ENCODE measurements around the gene MTURN.

Gene MTURN

GRCh38 chr7:30102281-30102680 is 32.5 kb upstream of the MTURN start:
- TF ChIP-seq FOXP2 (optimal IDR thresholded peaks at IDR 0.05; ENCODE audit: control extremely low read depth, extremely low read length, insufficient read depth) (no peak), POLR2AphosphoS5 (IDR thresholded peaks at IDR 0.05; ENCODE audit: borderline replicate concordance, low read depth, low read length) (no peak), EZH2 (IDR thresholded peaks at IDR 0.05) (no peak)

GRCh38 chr7:30104157-30104556 is 30.6 kb upstream of the MTURN start:
- H3K27ac ChIP-seq, result no peak overlapping the region
- H3K4me3 ChIP-seq, result no peak overlapping the region
- H3K36me3 ChIP-seq (ENCODE audit: insufficient read depth, low read length), result no peaks in the 10 kb centered on the region
- no peak for DNase-seq (ENCODE audit: low read depth, low spot score)
- TF ChIP-seq POLR2AphosphoS5 (IDR thresholded peaks at IDR 0.05; ENCODE audit: borderline replicate concordance, low read depth, low read length), result no peak
- TF ChIP-seq EZH2 (IDR thresholded peaks at IDR 0.05), result no peak
- TF ChIP-seq FOXP2 (optimal IDR thresholded peaks at IDR 0.05; ENCODE audit: control extremely low read depth, extremely low read length, insufficient read depth), result no peak
- peaks cover 3% of the 10 kb centered on the region; the same call in 1 of the 2 replicates for H3K9me3 ChIP-seq (ENCODE audit: low read depth, low read length)
- no peak overlapping the region for H3K9ac ChIP-seq (ENCODE audit: insufficient read length)

More at GRCh38 chr7:30102281-30102680, 32.5 kb upstream of the MTURN start:
- H3K27ac ChIP-seq, result no peak overlapping the region
- no peak overlapping the region for H3K4me3 ChIP-seq
- H3K36me3 ChIP-seq (ENCODE audit: insufficient read depth, low read length), result no peaks in the 10 kb centered on the region
- DNase-seq (ENCODE audit: low read depth, low spot score), result no peak
- no peaks in the 10 kb centered on the region for H3K9me3 ChIP-seq (ENCODE audit: low read depth, low read length)
- H3K9ac ChIP-seq (ENCODE audit: insufficient read length), result no peak overlapping the region

GRCh38 chr7:30112103-30112713 is 22.6 kb upstream of the MTURN start:
- no peak for TF ChIP-seq FOXP2 (optimal IDR thresholded peaks at IDR 0.05; ENCODE audit: control extremely low read depth, extremely low read length, insufficient read depth)
- no peak for TF ChIP-seq EZH2 (IDR thresholded peaks at IDR 0.05)
- TF ChIP-seq POLR2AphosphoS5 (IDR thresholded peaks at IDR 0.05; ENCODE audit: borderline replicate concordance, low read depth, low read length), result no peak
- no peak overlapping the region for H3K4me3 ChIP-seq
- no peaks in the 10 kb centered on the region for H3K36me3 ChIP-seq (ENCODE audit: insufficient read depth, low read length)
- no peak for DNase-seq (ENCODE audit: low read depth, low spot score)
- no peak overlapping the region for H3K9ac ChIP-seq (ENCODE audit: insufficient read length)
- H3K9me3 ChIP-seq (ENCODE audit: low read depth, low read length), result peaks cover 11% of the 10 kb centered on the region; the same call in 1 of the 2 replicates
- H3K27ac ChIP-seq, result no peak overlapping the region

GRCh38 chr7:30113144-30113543 is 21.6 kb upstream of the MTURN start:
- TF ChIP-seq POLR2AphosphoS5 (IDR thresholded peaks at IDR 0.05; ENCODE audit: borderline replicate concordance, low read depth, low read length) (no peak), EZH2 (IDR thresholded peaks at IDR 0.05) (no peak), FOXP2 (optimal IDR thresholded peaks at IDR 0.05; ENCODE audit: control extremely low read depth, extremely low read length, insufficient read depth) (no peak)
- no peak for DNase-seq (ENCODE audit: low read depth, low spot score)
- Histone ChIP-seq H3K4me3 (no peak overlapping the region), H3K27ac (no peak overlapping the region), H3K36me3 (ENCODE audit: insufficient read depth, low read length) (no peaks in the 10 kb centered on the region), H3K9me3 (ENCODE audit: low read depth, low read length) (peaks cover 10% of the 10 kb centered on the region; the same call in 1 of the 2 replicates), H3K9ac (ENCODE audit: insufficient read length) (no peak overlapping the region)

- H3K4me3 ChIP-seq, result no peak overlapping the region
- TF ChIP-seq POLR2AphosphoS5 (IDR thresholded peaks at IDR 0.05; ENCODE audit: borderline replicate concordance, low read depth, low read length) (no peak), FOXP2 (optimal IDR thresholded peaks at IDR 0.05; ENCODE audit: control extremely low read depth, extremely low read length, insufficient read depth) (no peak), EZH2 (IDR thresholded peaks at IDR 0.05) (no peak)
- no peak for DNase-seq (ENCODE audit: low read depth, low spot score)
These were observed 20.1 kb upstream of the MTURN start for GRCh38 chr7:30114536-30115238.

GRCh38 chr7:30115709-30116297 is 19.0 kb upstream of the MTURN start:
- Histone ChIP-seq H3K9me3 (ENCODE audit: low read depth, low read length) (peaks cover 8% of the 10 kb centered on the region; the same call in 1 of the 2 replicates), H3K36me3 (ENCODE audit: insufficient read depth, low read length) (no peaks in the 10 kb centered on the region), H3K4me3 (peak overlapping the region; percentile 70), H3K9ac (ENCODE audit: insufficient read length) (no peak overlapping the region), H3K27ac (peak overlapping the region; percentile 94)
- TF ChIP-seq FOXP2 (optimal IDR thresholded peaks at IDR 0.05; ENCODE audit: control extremely low read depth, extremely low read length, insufficient read depth), result no peak
- no peak for TF ChIP-seq EZH2 (IDR thresholded peaks at IDR 0.05)
- TF ChIP-seq POLR2AphosphoS5 (IDR thresholded peaks at IDR 0.05; ENCODE audit: borderline replicate concordance, low read depth, low read length), result no peak
- no peak for DNase-seq (ENCODE audit: low read depth, low spot score)

More at GRCh38 chr7:30114536-30115238, 20.1 kb upstream of the MTURN start:
- Histone ChIP-seq H3K27ac (peak overlapping the region; percentile 56), H3K36me3 (ENCODE audit: insufficient read depth, low read length) (no peaks in the 10 kb centered on the region), H3K9me3 (ENCODE audit: low read depth, low read length) (peaks cover 8% of the 10 kb centered on the region; the same call in 1 of the 2 replicates), H3K9ac (ENCODE audit: insufficient read length) (no peak overlapping the region)

- peak overlapping the region; percentile 70 for H3K4me3 ChIP-seq
- TF ChIP-seq EZH2 (IDR thresholded peaks at IDR 0.05), result no peak
- no peak for TF ChIP-seq POLR2AphosphoS5 (IDR thresholded peaks at IDR 0.05; ENCODE audit: borderline replicate concordance, low read depth, low read length)
- no peak for TF ChIP-seq FOXP2 (optimal IDR thresholded peaks at IDR 0.05; ENCODE audit: control extremely low read depth, extremely low read length, insufficient read depth)
These were observed 18.0 kb upstream of the MTURN start for GRCh38 chr7:30116771-30117170.

GRCh38 chr7:30117896-30118295 is 16.9 kb upstream of the MTURN start:
- no peak overlapping the region for H3K4me3 ChIP-seq
- no peak for TF ChIP-seq POLR2AphosphoS5 (IDR thresholded peaks at IDR 0.05; ENCODE audit: borderline replicate concordance, low read depth, low read length)
- TF ChIP-seq EZH2 (IDR thresholded peaks at IDR 0.05), result no peak
- no peak for TF ChIP-seq FOXP2 (optimal IDR thresholded peaks at IDR 0.05; ENCODE audit: control extremely low read depth, extremely low read length, insufficient read depth)
- no peak overlapping the region for H3K9ac ChIP-seq (ENCODE audit: insufficient read length)
- H3K9me3 ChIP-seq (ENCODE audit: low read depth, low read length), result peaks cover 7% of the 10 kb centered on the region; the same call in 1 of the 2 replicates
- peak overlapping the region; percentile 94 for H3K27ac ChIP-seq
- no peaks in the 10 kb centered on the region for H3K36me3 ChIP-seq (ENCODE audit: insufficient read depth, low read length)
- DNase-seq (ENCODE audit: low read depth, low spot score), result no peak

More at GRCh38 chr7:30116771-30117170, 18.0 kb upstream of the MTURN start:
- DNase-seq (ENCODE audit: low read depth, low spot score), result peak; percentile 72
- peak overlapping the region; percentile 94 for H3K27ac ChIP-seq
- no peak overlapping the region for H3K9ac ChIP-seq (ENCODE audit: insufficient read length)
- no peaks in the 10 kb centered on the region for H3K36me3 ChIP-seq (ENCODE audit: insufficient read depth, low read length)
- peaks cover 8% of the 10 kb centered on the region; the same call in 1 of the 2 replicates for H3K9me3 ChIP-seq (ENCODE audit: low read depth, low read length)
